GM12891 (cell line): Measurements from ENCODE around the gene ANKS1B.

Experiments used
- POLR2A ChIP-seq: IDR thresholded peaks from 2 replicates; pipeline ENCODE4 v1.6.1; 2011; ENCODE audit warnings: low read depth, low read length, control low read depth
- POLR2AphosphoS5 ChIP-seq: IDR thresholded peaks from 2 replicates; pipeline ENCODE4 v1.6.1; 2011; ENCODE audit warnings: low read depth, low read length, control low read depth
- SPI1 ChIP-seq: IDR thresholded peaks from 2 replicates; pipeline ENCODE4 v1.6.1; 2011; ENCODE audit warnings: low read depth, low read length, control low read depth
- TAF1 ChIP-seq: IDR thresholded peaks from 2 replicates; pipeline ENCODE4 v1.6.1; 2011; ENCODE audit warnings: low read depth, low read length, control low read depth

GRCh38 chr12:98735821-98736220 lies 1248.9 kb downstream of the ANKS1B start:
- TF ChIP-seq POLR2A (no peak), SPI1 (no peak), POLR2AphosphoS5 (no peak), TAF1 (no peak)
